Endothelial cell of hepatic sinusoid (primary cell): ENCODE data around the gene SOX5.
"Not testable (repeated sequence)": the region's sequence is repeated elsewhere in the genome, so short reads cannot be mapped to it uniquely, and the experiment has no call there.

Experiments used
- in situ Hi-C: cut with HindIII; loops from 2 replicates; pipeline ENCODE4 v1.10.0; 2017; ENCODE audit warnings: low sequenced_read_pairs

The SOX5 gene

GRCh38 chr12:23763724-23764123 is 185.7 kb downstream of the SOX5 start:
- in situ Hi-C loops = no loop called here

GRCh38 chr12:23760495-23760894 is 189.0 kb downstream of the SOX5 start:
- in situ Hi-C loops = no loop called here

- in situ Hi-C loops = no loop called here
Measured at GRCh38 chr12:23758608-23759007, 190.9 kb downstream of the SOX5 start.

GRCh38 chr12:23757541-23757962 is 191.9 kb downstream of the SOX5 start:
- in situ Hi-C loops = no loop called here

- in situ Hi-C loops = no loop called here
Measured at GRCh38 chr12:23756416-23756815, 193.1 kb downstream of the SOX5 start.

- in situ Hi-C loops = no loop called here
Measured at GRCh38 chr12:23753628-23754365, 195.7 kb downstream of the SOX5 start.

- in situ Hi-C loops = no loop called here
Measured at GRCh38 chr12:23752245-23752644, 197.2 kb downstream of the SOX5 start.

- in situ Hi-C loops = no loop called here
Measured at GRCh38 chr12:23751641-23752040, 197.8 kb downstream of the SOX5 start.

- in situ Hi-C loops = no loop called here
Measured at GRCh38 chr12:23750923-23751322, 198.5 kb downstream of the SOX5 start.

- in situ Hi-C loops = no loop called here
Measured at GRCh38 chr12:23744696-23745095, 204.8 kb downstream of the SOX5 start.

- in situ Hi-C loops = no loop called here
Measured at GRCh38 chr12:23742574-23742973, 206.9 kb downstream of the SOX5 start.

GRCh38 chr12:23731493-23731892 is 218.0 kb downstream of the SOX5 start:
- in situ Hi-C loops = no loop called here

GRCh38 chr12:23731035-23731434 is 218.4 kb downstream of the SOX5 start:
- in situ Hi-C loops = no loop called here

- in situ Hi-C loops = no loop called here
Measured at GRCh38 chr12:23729359-23729758, 220.1 kb downstream of the SOX5 start.

GRCh38 chr12:23726646-23727045 is 222.8 kb downstream of the SOX5 start:
- in situ Hi-C loops = no loop called here

GRCh38 chr12:23722655-23723054 is 226.8 kb downstream of the SOX5 start:
- in situ Hi-C loops = no loop called here

GRCh38 chr12:23721268-23721667 is 228.2 kb downstream of the SOX5 start:
- in situ Hi-C loops = no loop called here

- in situ Hi-C loops = no loop called here
Measured at GRCh38 chr12:23719493-23719892, 230.0 kb downstream of the SOX5 start.

- in situ Hi-C loops = not testable (repeated sequence)
Measured at GRCh38 chr12:23710361-23710760, 239.1 kb downstream of the SOX5 start.

GRCh38 chr12:23708185-23708837 is 241.2 kb downstream of the SOX5 start:
- in situ Hi-C loops = no loop called here

GRCh38 chr12:23707270-23707669 is 242.2 kb downstream of the SOX5 start:
- in situ Hi-C loops = no loop called here
